GM12864 (cell line): ENCODE data around the gene BICD2.
A peak's percentile ranks its signal among the peaks of the same experiment; 100 is the strongest.

Experiments used
- DNase-seq: peaks from one replicate; pipeline ENCODE4 v3.0.0-alpha.2; 2011; ENCODE audit warnings: low read depth
- H3K4me3 ChIP-seq: 2 replicates; pipeline ENCODE4 v1.5.1; 2011; ENCODE audit warnings: mild to moderate bottlenecking, low read depth, low read length, control low read depth
- TF ChIP-seq, protein P1 (sequence below): IDR thresholded peaks from 2 replicates; pipeline ENCODE4 v1.5.1; 2011; ENCODE audit warnings: low read depth, mild to moderate bottlenecking, moderate library complexity, low read length, control low read depth, inconsistent platforms; ENCODE audit errors: missing control alignments

BICD2 gene

DNA sequence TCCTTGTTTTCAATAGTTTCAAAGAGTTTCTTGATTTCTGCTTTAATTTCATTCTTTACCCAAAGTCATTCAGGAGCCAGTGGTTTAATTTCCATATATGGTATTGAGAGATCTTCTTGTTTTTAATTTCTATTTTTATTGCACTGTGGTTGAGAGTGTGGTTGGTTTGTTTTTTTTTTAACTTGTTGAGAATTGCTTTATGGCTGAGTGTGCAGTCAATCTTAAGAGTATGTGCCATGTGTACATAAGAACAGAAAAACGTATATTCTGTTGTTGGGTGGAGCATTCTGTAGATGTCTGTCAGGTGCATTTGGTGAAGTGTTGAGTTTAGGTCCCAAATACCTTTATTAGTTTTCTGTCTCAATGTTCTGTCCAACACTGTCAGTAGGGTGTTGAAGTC, 68.0 kb downstream of the BICD2 start:
- no peak overlapping the region for H3K4me3 ChIP-seq
- TF ChIP-seq, protein P1, sequence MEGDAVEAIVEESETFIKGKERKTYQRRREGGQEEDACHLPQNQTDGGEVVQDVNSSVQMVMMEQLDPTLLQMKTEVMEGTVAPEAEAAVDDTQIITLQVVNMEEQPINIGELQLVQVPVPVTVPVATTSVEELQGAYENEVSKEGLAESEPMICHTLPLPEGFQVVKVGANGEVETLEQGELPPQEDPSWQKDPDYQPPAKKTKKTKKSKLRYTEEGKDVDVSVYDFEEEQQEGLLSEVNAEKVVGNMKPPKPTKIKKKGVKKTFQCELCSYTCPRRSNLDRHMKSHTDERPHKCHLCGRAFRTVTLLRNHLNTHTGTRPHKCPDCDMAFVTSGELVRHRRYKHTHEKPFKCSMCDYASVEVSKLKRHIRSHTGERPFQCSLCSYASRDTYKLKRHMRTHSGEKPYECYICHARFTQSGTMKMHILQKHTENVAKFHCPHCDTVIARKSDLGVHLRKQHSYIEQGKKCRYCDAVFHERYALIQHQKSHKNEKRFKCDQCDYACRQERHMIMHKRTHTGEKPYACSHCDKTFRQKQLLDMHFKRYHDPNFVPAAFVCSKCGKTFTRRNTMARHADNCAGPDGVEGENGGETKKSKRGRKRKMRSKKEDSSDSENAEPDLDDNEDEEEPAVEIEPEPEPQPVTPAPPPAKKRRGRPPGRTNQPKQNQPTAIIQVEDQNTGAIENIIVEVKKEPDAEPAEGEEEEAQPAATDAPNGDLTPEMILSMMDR: no peak
- DNase-seq: no peak

DNA sequence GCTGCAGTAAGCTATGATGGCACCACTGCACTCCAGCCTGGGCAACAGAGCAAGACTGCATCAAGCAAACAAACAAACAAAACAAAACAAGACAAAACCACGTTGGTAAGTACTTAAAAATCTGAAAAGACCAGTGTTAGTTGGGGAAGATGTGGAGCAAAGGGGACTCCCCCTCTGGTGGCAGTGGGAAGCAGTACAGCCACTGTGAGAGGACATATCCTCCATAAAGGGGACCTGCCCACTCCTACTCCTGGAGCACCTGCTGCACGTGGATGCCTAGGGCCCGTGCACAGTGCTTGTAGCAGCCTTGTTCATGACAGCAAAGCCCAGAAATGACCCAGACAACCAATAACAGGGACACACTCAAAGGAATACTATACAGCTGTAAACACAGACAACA, 77.7 kb downstream of the BICD2 start:
- DNase-seq: no peak
- TF ChIP-seq, protein P1: peak; percentile 47

DNA sequence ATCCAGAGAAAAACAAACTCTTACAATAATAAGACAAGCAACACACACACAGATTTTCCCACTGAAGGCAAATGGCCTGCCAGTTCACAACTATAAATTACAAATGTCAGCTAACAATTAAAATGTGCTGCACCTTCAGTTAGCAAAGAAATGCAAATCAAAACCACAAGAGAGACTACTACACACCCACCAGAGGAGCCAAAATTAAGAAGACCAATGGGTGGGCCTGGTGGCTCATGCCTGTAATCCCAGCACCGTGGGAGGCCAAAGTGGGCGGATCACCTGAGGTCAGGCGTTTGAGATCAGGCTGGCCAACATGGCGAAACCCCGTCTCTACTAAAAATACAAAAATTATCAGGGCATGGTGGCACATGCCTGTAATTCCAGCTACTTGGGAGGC, 79.6 kb downstream of the BICD2 start:
- no peak overlapping the region for H3K4me3 ChIP-seq
- no peak for DNase-seq
- TF ChIP-seq, protein P1: no peak

More for the DNA sequence above, 77.7 kb downstream of the BICD2 start:
- no peak overlapping the region for H3K4me3 ChIP-seq

DNA sequence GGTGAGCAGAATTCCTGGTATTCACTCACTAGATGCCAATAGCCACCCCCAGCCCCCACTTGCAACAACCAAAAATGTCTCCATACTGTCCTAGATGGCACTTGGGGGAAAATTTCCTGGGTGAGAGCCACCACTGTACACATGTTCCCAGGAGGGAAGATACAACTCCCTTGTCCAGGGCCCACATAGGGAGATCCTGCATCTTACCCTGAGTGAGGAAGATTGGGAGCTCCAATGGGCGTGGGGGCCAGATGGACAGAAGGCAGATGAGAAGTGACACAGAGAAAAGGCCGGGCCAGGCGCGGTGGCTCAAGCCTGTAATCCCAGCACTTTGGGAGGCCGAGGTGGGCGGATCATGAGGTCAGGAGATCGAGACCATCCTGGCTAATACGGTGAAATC, 82.4 kb downstream of the BICD2 start:
- TF ChIP-seq, protein P1: no peak
- no peak for DNase-seq
- H3K4me3 ChIP-seq: no peak overlapping the region

DNA sequence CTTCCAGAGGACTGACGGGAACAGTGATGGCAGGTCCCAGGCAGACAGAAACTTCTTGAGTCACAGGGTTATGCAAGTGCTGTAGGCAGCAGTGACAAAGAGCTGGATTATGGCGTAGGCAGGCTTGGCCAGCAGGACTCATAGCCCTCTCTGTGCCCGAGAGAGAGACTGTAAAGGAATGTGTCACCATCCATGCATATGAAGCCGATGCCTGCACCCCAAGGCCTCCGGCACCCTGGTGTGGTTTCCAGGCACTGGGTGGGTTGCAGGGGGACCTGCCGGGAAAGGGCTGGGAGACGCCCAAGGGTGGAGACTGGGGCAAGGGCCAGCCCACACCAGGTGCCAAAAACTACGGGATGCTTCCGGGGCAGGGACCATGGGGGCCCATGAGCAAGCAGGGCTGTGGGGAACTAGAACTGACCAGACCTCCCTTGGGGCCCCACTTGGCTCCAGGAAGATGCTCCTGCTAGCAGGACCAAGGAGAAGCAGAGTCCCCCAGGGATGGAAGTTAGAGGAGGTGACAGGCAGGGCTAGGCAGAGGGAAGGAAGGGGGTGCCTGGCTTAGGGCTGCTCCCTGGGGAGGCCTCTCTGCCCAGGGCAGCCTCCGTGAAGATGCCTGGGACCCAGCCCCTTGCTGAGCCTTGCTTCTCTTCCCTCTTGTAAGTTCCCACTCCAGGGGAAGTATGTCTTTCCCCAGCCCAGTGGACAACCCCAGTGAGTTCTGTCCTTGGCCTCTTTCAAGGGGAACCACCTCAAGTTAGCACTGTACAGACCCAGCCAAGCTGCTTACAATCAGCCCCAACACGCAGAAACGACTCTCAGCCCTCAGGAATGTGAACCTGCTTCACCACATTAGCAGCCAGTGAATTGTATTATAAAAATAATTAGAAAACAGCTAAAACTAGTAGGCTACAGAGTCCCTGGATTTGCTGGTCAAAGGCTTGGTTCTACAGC, 84.2 kb downstream of the BICD2 start:
- no peak for DNase-seq
- H3K4me3 ChIP-seq: no peak overlapping the region
- TF ChIP-seq, protein P1: no peak

DNA sequence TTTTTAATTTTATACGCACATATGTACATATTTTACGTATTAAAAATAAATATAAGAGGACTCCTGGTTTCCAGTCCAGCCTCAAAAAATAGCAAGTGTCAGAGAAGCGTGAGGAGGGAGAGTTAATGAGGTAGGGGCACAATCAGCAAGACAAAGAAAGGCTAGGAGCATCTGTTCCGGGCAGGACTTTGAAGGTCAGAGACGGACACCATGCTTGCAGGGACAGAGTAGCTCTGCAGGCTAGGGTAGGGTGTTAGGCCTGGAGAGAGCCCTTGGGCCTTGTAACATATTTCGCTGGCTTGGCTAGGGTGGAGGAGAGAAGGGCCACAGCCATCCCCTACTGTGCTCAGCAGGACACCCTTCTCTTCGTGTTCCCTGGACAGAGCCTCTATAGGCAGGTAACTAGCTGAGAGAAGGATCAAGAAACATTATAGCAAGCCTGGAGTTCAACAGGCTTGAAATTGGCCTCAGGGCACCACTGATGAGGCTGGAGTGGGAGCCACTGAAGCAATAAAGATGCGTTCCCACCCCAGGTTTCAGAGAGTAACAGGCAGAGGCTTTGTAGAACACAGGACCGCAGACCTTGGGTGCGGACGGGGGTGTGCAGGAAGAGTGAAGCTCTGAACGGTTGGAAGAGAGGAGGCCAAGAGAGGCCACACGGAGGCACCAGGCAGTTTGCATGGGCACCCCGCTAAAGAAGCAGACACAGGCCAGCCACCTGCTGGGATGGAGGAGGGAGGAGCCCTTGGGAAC, 85.0 kb downstream of the BICD2 start:
- H3K4me3 ChIP-seq: no peak overlapping the region
- DNase-seq: no peak
- TF ChIP-seq, protein P1: no peak

DNA sequence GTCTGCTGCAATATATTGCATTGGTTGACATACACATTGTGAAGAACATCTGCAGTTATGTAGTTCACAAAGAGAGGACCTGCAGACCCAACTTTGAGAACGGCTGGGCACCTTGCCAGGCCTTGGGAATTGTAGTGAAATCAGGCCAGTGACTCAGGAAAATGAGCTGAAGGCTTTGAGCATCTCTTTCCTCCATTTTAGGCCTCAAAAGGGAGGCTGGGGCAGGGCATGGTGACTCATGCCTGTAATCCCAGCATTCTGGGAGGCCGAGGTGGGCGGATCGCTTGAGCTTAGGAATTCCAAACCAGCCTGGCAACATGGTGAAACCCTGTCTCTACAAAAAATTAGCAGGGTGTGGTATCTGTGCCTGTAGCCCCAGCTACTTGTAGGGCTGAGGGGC, 93.3 kb downstream of the BICD2 start:
- TF ChIP-seq, protein P1: no peak
- H3K4me3 ChIP-seq: peak overlapping the region; percentile 91
- no peak for DNase-seq
